HL-60/S4 (cell line): ENCODE results near the gene FAM90A1.
"Not testable (repeated sequence)": the region's sequence is repeated elsewhere in the genome, so short reads cannot be mapped to it uniquely, and the experiment has no call there.

Experiments used
- in situ Hi-C: fragments of 300-500 bp; cut with MboI; formaldehyde crosslinking; loops from 2 replicates; pipeline ENCODE4 v1.14.3; 2022; ENCODE audit warnings: low sequenced_read_pairs

The FAM90A1 gene

DNA sequence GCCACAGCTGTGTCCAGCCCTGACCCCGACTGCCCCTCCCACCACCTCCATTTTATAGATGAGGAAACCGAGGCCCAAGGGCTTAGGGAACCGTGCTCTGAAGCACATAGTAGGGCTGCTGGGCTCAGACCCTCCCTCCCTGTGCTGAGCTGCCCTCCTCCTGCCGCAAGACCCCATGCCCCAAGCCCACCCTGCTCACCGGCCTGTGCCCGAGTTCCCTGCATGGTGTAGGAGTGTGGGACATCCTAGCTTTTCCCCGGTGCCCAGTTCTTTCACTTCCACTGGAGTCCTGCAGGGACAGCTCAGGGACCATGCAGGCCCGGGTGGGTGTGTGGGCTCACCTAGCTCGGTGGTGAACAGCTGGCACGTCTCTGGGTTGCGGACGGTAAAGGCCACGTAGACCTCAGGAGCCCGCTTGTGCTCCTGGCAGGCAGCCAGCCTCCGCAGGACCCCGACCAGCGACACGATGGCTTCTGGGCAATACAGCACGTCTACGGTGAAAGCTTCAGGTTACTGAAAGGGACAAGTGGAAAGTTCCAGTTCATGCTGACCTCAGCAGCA is 6.6 kb upstream of the FAM90A1 start:
- in situ Hi-C loops = loop anchor here (25.0 kb wide), 1 partner anchor 122 kb away; the partner anchor contains the start of gene CLEC4A

DNA sequence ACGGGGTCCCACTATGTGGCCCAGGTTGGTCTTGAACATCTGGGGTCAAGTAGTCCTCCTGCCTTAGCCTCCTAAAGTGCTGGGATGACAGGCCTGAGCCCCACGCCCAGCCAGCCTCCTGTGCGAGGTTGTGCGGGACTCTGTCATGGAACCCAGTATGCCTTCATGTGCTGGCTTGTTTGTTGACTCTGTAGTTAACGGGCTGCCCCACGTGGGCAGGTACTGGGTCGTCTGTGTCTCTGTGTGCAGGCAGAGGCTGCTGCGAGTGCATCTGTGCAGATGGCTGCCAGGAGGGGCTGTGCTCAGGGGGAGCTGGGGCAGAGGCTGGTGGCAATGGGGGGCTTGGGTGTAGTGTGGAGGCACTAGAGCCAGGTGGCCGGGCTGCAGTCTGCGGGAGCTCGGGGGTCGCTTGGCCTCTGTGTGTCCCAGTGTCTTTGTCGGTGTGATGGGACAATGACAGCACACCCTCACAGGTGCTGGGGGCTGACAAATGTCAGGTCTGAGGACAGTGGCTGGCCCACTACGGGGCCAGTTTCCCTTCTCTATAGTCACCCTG is 6.0 kb upstream of the FAM90A1 start:
- in situ Hi-C loops = loop anchor here (25.0 kb wide), 1 partner anchor 121 kb away; the partner anchor contains the start of gene CLEC4A

DNA sequence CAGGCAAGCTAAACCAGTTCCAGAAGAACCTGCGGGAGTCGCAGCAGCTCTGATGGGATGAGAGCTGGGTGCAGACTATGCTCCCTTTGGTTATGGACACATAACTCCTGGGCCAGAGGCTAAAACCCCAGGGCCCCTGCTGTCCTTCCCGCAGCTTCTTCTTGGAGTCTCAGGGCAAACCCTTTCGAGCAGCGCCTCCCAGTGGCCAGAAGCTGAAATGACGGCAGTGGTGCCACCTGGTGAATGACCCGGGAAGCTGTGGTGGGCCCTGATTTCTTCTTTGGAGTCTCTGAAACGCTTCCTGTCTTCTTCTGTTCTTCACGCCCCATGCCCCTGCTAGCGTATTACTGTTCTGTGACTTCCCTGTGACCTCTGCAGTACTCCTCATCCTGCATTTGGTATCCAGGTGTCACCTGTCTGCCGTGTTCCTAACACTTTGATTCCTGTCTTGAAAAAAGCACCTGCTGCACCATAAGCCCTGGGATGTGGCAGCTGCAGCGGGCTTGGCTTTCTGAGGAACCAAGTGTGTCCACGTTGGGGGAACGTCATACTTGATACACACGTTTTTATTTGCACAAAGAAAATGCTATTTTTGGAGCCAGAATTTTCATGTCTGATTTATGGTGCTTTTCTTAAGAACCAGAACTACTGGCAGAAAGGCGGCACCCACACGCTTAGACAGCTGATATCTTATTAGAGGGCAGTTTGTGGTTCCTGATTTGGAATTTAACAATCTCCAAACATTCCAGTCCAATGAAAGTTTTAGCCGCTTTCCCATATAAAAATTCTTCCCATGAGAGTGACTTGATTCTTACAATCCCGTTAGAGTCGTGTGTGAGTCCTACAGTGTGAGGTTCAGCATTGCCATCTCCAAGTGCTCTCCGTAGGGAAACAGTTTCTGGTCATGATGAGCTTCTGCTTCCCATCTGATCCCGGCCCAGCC is 4.5 kb upstream of the FAM90A1 start:
- in situ Hi-C loops = loop anchor here (25.0 kb wide), 1 partner anchor 120 kb away; the partner anchor contains the start of gene CLEC4A

DNA sequence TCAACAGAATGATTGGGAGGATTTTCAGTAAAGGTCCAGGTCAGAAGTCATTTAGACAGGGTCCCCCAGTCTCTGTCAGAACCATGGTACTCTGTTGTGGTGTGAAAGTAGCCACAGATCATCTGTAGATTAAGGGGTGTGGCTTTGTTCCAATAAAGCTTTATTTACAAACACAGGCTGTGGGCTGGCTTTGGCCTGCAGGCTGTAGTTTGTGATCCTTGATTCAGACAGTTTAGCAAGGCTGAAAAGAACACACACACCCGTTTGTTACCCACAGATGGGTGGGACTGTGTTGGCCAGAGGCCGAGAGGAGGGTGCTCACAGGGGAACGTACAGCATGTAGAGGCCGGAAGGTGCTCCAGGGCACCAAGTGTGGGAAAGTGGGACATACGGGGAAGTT is 3.6 kb upstream of the FAM90A1 start:
- in situ Hi-C loops = loop anchor here (25.0 kb wide), 1 partner anchor 119 kb away; the partner anchor contains the start of gene CLEC4A

DNA sequence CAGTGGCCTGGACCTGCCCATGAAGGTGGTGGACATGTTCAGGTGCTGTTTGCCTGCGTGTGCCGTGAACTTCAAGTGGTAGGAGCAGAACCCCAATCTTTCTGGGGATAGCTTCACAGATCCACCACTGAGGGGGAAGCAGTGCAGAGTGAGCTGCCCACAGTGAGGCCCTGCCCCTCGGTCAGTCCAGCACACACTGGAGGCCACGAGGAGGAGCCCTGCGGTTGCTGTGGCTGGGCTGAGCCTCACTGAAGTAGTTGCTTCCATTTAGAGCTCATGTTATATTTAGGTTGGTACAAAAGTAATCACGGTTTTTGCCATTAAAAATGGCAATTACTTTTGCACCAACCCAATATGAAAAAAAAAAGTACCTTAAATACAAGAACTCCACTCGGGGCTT is 2.1 kb upstream of the FAM90A1 start:
- in situ Hi-C loops = loop anchor here (25.0 kb wide), 1 partner anchor 117 kb away; the partner anchor contains the start of gene CLEC4A

DNA sequence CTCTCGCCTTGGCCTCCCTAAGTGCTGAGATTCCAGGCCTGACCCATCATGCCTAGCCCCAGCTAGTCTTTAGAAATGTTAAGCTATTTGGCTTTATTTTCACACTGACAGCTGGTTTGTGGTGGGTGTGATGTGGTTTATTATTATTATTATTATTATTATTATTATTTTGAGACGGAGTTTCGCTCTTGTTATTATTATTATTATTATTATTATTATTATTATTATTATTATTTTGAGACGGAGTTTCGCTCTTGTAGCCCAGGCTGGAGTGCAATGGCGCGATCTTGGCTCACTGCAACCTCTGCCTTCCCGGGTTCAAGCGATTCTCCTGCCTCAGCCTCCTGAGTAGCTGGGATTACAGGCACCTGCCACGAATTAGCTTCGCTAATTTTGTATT is 1.2 kb upstream of the FAM90A1 start:
- in situ Hi-C loops = loop anchor here (25.0 kb wide), 1 partner anchor 116 kb away; the partner anchor contains the start of gene CLEC4A

DNA sequence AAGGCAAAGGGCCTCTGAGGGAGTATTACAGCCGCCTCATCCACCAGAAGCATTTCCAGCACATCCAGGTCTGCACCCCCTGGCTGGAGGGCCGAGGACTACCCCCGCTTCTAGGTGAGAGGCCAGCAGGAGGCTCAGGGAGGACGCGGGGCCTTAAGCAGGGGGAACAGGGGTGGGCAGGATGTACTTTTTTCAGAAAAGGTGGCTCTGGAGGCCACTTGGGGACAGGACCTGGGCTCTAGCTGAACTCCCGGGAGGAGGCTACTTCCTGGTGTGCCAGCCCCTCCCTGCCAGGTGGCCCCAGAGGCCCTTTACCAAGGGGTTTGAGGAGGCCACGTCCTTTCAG is 287 bp upstream of the FAM90A1 start:
- in situ Hi-C loops = loop anchor here (25.0 kb wide), 1 partner anchor 115 kb away; the partner anchor contains the start of gene CLEC4A

DNA sequence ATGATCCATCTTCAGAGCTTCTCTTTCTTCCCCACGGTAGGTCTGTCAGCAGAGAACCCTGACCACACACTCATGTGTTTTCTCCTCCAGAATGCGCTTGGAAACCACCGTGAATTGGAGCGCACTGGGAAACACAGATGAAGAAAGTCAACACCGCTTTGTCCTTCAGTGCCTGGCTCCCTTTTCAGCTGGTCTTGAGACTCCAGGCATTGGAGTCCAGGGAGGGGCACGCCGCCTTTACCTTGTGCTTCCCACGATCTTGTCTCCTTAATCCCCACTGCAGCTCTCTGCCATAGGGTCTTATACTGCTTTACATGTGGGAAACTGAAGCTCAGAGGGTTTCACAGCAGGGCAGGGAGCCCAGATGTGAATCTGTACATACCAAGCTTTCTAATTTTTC is 1.1 kb downstream of the FAM90A1 start:
- in situ Hi-C loops = loop anchor here (25.0 kb wide), 1 partner anchor 114 kb away; the partner anchor contains the start of gene CLEC4A

DNA sequence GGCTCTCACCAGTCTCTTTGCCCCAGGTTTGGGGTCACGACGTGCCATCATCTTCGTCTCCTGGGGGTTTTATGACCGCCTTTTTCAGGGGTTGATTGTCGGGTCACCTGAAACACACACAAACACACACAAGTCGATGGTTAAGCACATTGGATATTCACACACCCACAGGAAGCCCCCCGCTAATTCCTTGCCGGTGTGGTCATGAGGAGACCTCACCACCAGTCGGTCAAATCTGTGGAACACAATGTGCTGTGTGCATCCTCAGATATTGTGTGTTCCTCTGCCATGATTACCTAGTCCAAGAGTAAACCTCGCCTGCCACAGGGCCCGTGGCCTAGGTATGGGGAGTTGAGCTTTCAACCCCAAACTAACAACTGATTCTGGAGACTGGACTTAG is 2.6 kb downstream of the FAM90A1 start:
- in situ Hi-C loops = loop anchor here (25.0 kb wide), 1 partner anchor 112 kb away; the partner anchor contains the start of gene CLEC4A

DNA sequence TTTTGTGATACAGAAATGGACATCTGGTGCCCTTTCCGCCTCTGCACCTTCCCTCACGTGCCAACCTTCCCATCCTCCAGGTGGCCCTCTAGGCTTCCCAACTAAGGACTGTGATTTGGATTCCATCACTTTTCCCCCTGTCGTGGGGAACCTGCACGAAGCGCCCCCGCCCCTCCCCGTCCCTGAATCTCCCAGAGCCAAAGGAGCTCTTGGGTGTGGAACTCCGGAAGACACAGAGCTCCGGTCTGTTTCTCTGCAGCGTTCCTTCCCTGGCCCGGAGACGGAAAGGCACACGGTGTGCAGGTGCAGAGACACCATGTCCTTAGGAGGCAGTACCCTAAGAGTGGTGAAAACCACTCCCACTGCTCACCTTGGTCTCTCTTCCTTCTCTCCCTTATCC is 3.8 kb downstream of the FAM90A1 start:
- in situ Hi-C loops = not testable (repeated sequence)

DNA sequence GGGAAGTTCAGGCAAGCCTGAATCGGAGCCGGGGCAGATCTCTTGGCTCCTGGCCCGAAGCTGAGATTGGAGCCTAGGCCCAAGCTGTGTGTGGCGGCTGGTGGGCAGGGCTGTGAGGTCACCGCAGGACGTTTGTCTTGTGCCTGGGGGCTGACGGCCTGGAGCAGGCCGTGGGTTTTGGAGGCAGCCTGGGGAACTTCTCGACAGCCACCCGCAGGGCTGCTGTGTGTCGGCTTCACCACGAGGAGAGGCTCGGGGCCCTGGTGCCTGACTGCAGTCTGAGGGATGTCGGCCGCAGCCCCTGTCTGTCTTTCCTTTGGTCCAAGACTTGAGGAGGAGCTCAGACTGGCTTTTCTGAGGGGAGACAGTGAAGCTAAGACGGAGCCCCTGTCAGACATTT is 5.1 kb downstream of the FAM90A1 start:
- in situ Hi-C loops = not testable (repeated sequence)

DNA sequence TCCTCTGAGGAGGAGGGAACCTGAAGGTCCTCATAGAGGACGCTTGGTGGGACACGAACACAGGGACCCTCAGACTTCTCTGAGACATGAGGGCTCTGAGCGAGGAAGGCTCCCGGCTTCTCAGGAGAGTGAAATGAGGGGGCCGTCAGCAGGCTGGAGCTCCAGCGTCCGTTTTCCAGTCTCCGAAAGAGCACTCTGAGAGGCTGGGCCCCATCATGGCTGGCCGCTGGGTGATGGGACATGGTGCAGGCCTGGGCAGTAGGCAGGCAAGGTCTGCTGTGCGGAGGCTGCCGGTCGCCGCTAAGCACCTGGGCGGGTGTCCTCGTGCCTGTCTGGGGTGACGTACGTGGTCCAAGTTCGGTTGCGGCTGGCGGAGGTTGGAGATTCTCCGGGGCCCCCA is 5.6 kb downstream of the FAM90A1 start:
- in situ Hi-C loops = not testable (repeated sequence)

DNA sequence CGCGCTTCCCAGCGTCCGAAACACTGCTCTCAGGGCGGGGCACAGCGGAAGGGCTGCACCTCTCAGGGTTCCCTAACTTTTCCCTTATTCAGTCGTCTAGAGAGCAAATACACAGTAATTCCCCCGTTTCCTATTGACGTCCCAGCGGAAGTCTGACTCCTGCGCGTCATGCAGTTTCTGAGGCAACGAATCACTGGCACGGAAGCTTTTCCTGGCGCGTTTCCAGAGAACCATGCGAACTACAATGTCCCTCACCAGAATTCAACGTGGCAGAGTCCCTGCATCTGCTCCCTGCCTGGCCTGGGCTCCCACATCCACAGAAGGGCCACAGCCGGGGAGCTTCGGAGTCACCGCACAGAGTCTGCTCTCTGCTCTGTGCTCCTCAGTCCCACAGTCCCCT is 6.0 kb downstream of the FAM90A1 start:
- in situ Hi-C loops = not testable (repeated sequence)

DNA sequence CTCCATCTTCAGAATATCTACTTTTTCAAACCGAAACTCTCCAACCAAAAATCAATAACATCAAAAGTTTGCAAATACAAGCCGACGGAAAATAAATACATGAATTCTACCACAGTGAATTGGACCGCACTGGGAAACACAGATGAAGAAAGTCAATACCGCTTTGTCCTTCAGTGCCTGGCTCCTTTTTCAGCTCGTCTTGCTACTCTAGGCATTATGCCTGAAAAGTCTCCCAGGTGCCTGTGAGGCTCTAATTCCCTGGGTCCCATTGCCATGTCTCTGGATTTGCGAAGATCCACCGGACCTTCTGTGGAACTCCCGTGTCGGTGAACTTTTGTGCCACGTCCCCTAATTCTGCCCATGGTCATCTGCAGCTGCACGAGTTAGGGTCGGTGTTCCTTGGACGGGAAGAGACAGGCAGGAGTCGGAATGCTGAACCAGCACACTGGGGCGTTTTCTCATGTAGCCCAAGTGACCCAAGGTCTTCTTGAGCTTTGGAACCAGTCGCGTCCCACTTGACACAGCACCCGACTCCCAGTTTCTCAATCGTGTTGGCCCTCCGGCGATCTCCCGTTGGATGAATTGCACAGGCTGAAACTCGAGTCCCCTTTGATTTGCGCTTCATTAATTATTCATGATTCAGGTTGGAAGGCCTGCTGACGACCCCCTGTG is 8.6 kb downstream of the FAM90A1 start:
- in situ Hi-C loops = not testable (repeated sequence)

DNA sequence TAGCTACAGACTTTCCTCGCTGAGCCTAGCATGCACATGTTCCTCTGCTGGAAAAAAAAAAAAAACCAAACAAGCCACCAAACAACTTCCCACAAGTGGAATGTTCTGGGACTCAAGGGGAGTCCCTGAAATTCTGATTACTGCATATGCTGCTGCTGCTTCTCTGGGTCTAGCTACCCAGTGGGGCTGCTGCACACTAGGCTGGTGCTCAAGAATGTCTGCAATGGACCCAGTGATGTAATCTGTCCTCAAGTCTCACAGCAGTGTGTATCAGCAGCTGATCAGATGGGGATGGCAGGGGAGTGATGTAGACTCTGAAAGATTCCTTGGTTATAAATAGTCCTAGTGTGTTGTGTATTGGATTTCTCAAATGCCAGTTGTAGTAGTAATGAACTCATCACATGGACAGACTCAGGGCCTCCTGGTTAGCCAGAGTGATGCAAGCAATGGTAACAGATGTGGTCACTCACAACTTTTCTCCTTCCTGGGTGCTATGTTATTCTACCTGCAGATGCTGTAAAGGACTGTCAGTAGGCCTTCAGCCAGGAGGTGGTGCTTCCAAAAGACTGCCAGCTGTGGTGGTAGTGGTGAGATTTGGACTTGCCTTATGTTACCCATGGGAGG is 29.6 kb downstream of the FAM90A1 start:
- in situ Hi-C loops = not testable (repeated sequence)

DNA sequence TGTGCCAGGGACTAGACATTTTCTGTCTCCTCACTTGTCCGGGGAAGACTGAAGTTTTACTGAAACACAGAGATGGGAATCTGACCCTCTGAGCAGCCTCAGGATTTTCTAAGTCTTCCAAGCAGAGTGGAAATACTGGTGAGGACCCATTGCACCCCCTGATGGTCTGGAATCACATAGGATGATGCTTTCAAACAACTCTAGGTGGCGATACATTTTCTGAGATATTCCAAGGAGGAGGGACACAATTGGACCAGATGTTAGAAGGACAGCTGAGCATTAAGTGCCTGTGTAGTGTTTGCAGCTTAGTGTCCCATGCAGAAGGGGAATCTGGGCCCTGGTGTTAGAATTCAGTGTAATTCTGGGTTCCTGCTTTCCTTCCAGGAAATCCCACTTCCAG is 39.3 kb downstream of the FAM90A1 start:
- in situ Hi-C loops = not testable (repeated sequence)

DNA sequence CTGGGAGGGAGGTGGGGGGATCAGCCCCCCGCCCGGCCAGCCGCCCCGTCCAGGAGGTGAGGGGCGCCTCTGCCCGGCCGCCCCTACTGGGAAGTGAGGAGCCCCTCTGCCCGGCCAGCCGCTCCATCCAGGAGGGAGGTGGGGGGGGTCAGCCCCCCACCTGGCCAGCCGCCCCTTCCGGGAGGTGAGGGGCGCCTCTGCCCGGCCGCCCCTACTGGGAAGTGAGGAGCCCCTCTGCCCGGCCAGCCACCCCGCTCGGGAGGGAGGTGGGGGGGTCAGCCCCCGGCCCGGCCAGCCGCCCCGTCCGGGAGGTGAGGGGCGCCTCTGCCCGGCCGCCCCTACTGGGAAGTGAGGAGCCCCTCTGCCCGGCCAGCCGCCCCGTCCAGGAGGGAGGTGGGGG is 43.2 kb downstream of the FAM90A1 start:
- in situ Hi-C loops = not testable (repeated sequence)

DNA sequence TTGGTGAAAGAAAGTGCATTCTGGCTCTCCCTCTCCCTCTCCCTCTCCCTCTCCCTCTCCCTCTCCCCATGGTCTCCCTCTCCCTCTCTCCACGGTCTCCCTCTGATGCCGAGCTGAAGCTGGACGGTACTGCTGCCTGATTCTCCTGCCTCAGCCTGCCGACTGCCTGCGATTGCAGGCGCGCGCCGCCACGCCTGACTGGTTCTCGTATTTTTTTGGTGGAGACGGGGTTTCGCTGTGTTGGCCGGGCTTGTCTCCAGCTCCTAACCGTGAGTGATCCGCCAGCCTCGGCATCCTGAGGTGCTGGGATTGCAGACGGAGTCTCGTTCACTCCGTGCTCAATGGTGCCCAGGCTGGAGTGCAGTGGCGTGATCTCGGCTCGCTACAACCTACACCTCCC is 44.1 kb downstream of the FAM90A1 start:
- in situ Hi-C loops = not testable (repeated sequence)

DNA sequence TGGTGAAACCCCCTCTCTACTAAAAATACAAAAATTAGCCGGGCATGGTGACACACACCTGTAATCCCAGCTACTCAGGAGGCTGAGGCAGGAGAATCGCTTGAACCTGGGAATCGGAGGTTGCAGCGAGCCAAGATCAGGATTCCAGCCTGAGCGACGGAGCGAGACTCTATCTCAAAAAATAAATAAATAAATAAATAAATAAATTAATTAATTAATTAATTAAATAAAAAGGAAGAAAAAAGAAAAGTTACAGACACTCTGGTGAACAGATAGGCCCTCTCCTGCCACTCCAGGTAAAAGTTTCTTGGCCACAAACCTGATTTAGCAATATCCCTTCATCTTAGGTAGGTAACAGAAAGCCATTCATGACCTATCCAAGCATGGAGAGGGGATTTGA is 44.5 kb downstream of the FAM90A1 start:
- in situ Hi-C loops = not testable (repeated sequence)

DNA sequence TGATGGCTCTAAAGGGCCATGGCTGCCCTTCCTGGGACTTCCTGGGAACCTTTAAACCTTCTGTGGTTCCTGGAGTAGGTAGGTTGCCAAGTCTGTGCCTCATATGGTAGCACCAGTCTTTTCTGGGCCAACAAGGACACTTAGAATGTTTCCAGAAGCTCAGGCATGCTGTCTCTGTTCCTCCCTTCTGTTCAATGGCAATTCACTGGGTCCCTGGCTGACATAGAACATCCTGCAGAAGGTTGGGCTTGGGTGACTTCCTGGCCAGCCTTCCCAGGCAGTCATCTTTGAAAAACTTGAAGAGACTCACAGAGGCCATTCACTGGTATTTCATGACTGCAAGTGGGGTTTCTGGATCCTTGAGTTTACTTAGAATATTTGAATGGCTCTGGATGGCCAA is 46.1 kb downstream of the FAM90A1 start:
- in situ Hi-C loops = not testable (repeated sequence)
